Measurements from ENCODE around the gene DUOX2. TPM values are rescaled to one million over a fixed set of nuclear protein-coding genes. Genes with fewer than 3 reads are reported as not detected.
A peak's percentile ranks its signal among the peaks of the same experiment; 100 is the strongest.
"Not testable (repeated sequence)": the region's sequence is repeated elsewhere in the genome, so short reads cannot be mapped to it uniquely, and the experiment has no call there.

DUOX2 gene
- total RNA-seq, 6 donors from 2014 or later: 2.7 to 27.2 (median 6.7) TPM

GRCh38 chr15:45050587-45050986 lies 63.4 kb downstream of the DUOX2 start:
- no peak overlapping the region for H3K4me3 ChIP-seq
- no peak for ATAC-seq (ENCODE audit: low FRiP score in 2 of 2)
- no peaks in the 10 kb centered on the region for H3K36me3 ChIP-seq
- H3K4me1 ChIP-seq: peaks cover 0 to 3% (median 0%) of the 10 kb centered on the region in 4 donors
- 100% methylated on average over 1 of the region's 1 CpG for WGBS, 2 donors
- no peak overlapping the region for H3K27ac ChIP-seq
- no peaks in the 10 kb centered on the region for H3K27me3 ChIP-seq
- no peak for TF ChIP-seq EP300 (IDR thresholded peaks at IDR 0.05)
- no peak for TF ChIP-seq POLR2AphosphoS5 (IDR thresholded peaks at IDR 0.05)
- no peak for TF ChIP-seq POLR2A (IDR thresholded peaks at IDR 0.05)
- TF ChIP-seq, protein P1, sequence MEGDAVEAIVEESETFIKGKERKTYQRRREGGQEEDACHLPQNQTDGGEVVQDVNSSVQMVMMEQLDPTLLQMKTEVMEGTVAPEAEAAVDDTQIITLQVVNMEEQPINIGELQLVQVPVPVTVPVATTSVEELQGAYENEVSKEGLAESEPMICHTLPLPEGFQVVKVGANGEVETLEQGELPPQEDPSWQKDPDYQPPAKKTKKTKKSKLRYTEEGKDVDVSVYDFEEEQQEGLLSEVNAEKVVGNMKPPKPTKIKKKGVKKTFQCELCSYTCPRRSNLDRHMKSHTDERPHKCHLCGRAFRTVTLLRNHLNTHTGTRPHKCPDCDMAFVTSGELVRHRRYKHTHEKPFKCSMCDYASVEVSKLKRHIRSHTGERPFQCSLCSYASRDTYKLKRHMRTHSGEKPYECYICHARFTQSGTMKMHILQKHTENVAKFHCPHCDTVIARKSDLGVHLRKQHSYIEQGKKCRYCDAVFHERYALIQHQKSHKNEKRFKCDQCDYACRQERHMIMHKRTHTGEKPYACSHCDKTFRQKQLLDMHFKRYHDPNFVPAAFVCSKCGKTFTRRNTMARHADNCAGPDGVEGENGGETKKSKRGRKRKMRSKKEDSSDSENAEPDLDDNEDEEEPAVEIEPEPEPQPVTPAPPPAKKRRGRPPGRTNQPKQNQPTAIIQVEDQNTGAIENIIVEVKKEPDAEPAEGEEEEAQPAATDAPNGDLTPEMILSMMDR (IDR thresholded peaks at IDR 0.05): no peak
- peaks cover 0 to 4% (median 2%) of the 10 kb centered on the region in 4 donors for H3K9me3 ChIP-seq
- no peak for DNase-seq

- WGBS, 2 donors: 67 to 69% methylated on average over 7 of the region's 7 CpGs
- Histone ChIP-seq H3K9me3 (peaks cover 0 to 4% (median 2%) of the 10 kb centered on the region in 4 donors), H3K4me3 (no peak overlapping the region), H3K27me3 (no peaks in the 10 kb centered on the region), H3K36me3 (no peaks in the 10 kb centered on the region), H3K4me1 (peaks cover 0 to 3% (median 0%) of the 10 kb centered on the region in 4 donors), H3K27ac (peak overlapping the region; percentile 30 to 78 (median 52))
- TF ChIP-seq POLR2AphosphoS5 (IDR thresholded peaks at IDR 0.05): no peak
- ATAC-seq (ENCODE audit: low FRiP score in 2 of 2): peak; percentile 85 to 90
- peak in 1 of 2 donors; percentile 55 for DNase-seq
These were observed 65.0 kb downstream of the DUOX2 start for GRCh38 chr15:45048794-45049631.

GRCh38 chr15:45048449-45048793 lies 65.6 kb downstream of the DUOX2 start:
- H3K9me3 ChIP-seq; DNase-seq; H3K4me1 ChIP-seq; H3K27me3 ChIP-seq; H3K4me3 ChIP-seq; ATAC-seq (ENCODE audit: low FRiP score in 2 of 2); H3K36me3 ChIP-seq: not testable (repeated sequence)
- 77 to 85% methylated on average over 4 of the region's 4 CpGs for WGBS, 2 donors
- H3K27ac ChIP-seq: peak overlapping the region; percentile 30 to 78 (median 52)

DNA sequence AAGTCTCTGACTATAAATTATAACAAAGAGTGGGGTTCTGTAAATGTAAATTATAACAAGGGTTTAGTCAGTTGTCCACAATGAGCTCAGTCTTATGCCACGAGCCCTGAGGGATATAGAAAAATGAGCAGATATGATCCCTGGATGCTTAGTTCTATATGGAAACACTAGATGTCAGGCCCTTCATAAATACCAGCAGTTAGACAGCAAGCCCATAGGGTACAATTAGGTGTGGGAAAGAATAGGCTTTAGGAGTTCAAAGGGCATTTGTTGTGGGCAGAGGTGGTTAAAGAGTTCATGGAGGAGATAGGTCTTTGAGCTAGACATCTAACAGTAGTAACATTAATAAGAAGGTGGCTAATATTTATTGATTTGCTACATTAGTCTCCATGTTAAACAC lies 69.7 kb downstream of the DUOX2 start:
- not testable (repeated sequence) for H3K4me3 ChIP-seq; H3K36me3 ChIP-seq; DNase-seq; H3K4me1 ChIP-seq; H3K27ac ChIP-seq; ATAC-seq (ENCODE audit: low FRiP score in 2 of 2); H3K9me3 ChIP-seq; H3K27me3 ChIP-seq
- no CpG with 5 or more reads among the region's 1 CpG for WGBS, 2 donors

DNA sequence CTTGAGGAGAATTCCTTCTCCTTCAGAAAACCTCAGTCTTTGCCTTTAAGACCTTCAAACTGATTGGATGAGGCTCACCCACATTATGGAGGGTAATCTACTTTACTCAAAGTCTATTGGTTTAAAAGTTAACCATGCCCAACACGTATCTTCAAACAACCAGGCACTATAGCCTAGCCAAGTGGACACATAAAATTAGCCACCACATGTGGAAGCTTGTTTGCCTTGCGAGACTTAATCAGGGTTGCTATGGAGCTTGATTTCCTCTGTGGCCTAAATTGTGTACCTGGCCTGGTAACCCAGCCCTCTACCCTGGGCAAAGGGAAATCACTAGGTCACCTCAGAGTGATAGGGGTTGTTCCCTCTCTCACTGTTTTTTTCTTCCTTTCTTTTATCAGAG lies 71.1 kb downstream of the DUOX2 start:
- ATAC-seq (ENCODE audit: low FRiP score in 2 of 2): not testable (repeated sequence)

More for the DNA sequence above, 71.1 kb downstream of the DUOX2 start:
- H3K27me3 ChIP-seq, H3K9me3 ChIP-seq, DNase-seq, H3K4me1 ChIP-seq, H3K27ac ChIP-seq, H3K4me3 ChIP-seq, H3K36me3 ChIP-seq: not testable (repeated sequence)
- 100% methylated on average over 1 of the region's 2 CpGs; no CpG with 5 or more reads in 1 of the 2 donors for WGBS, 2 donors

Small RNA genes within 50 kb of the gene (small RNA-seq; reads per million reads assigned to genes)
- gene RF00019: 0 reads per million in 4 donors

Other genes with a start within 250 kb of the DUOX2 start
- gene TERB2, start 157.5 kb downstream of the DUOX2 start, total RNA-seq: not detected
- 10 to 100 TPM in 3 of 6 donors, 1 to 10 TPM in 3; 4.6 to 11.5 (median 9.3) TPM for gene SORD, start 91.0 kb downstream of the DUOX2 start, total RNA-seq
- under 1 TPM in 1 of 6 donors, not detected in 5; 0.13 TPM for gene DUOXA2, start 154 bp upstream of the DUOX2 start, total RNA-seq
- gene DUOXA1, start 15.7 kb upstream of the DUOX2 start, total RNA-seq: 100 to 1,000 TPM in 5 of 6 donors, 10 to 100 TPM in 1; 84.2 to 530 (median 181) TPM
- gene DUOX1, start 15.8 kb upstream of the DUOX2 start, total RNA-seq: 1,000 to 10,000 TPM in 1 of 6 donors, 100 to 1,000 TPM in 5; 215 to 1,314 (median 495) TPM
- gene SHF, start 73.8 kb upstream of the DUOX2 start, total RNA-seq: 1 to 10 TPM; 1.4 to 8.0 (median 5.1) TPM
- gene SLC28A2, start 138.1 kb upstream of the DUOX2 start, total RNA-seq: under 1 TPM in 1 of 6 donors, not detected in 5; 0.20 TPM

All from upper lobe of left lung (tissue), 6 donors.